H1 (cell line): ENCODE results near the gene HOXB5. TPM values are rescaled to one million over a fixed set of nuclear protein-coding genes. Genes with fewer than 3 reads are reported as not detected.

Experiments used
- CTCF ChIA-PET: fragments of 300-600 bp; sonication (Branson Sonifier 250); formaldehyde crosslinking; loops from one replicate; lab custom pipeline; 2021; ENCODE audit not compliant: partially characterized antibody; lab: Charles Lee
- POLR2A ChIA-PET: fragments of 300-600 bp; sonication (Branson Sonifier 250); formaldehyde crosslinking; loops from one replicate; lab custom pipeline; 2021; ENCODE audit warnings: inconsistent platforms; ENCODE audit not compliant: partially characterized antibody; lab: Charles Lee
- DNase-seq, 2 experiments: peaks; one replicate each; pipeline versions ENCODE4 v3.0.0 to v3.0.0-alpha.2; 2010 to 2022; ENCODE audit warnings: low spot score in 2 of 2, low read depth in 1 of 2, mixed read lengths in 1 of 2
- FAIRE-seq: peaks from 2 replicates; lab custom pipeline; 2011; peaks lifted over from hg19 to GRCh38; lab: Jason Lieb, UNC
- H2AFZ ChIP-seq: 2 replicates; pipeline ENCODE4 v1.8.1; 2012; ENCODE audit warnings: low read length, inconsistent platforms
- H2AK5ac ChIP-seq: 2 replicates; pipeline ENCODE4 v1.6.1; 2013; ENCODE audit warnings: low read depth, low read length
- H2BK120ac ChIP-seq: replicated peaks from 2 replicates; pipeline ENCODE3; 2013; ENCODE audit warnings: low read depth, low read length, inconsistent platforms
- H2BK12ac ChIP-seq: 2 replicates; pipeline ENCODE4 v1.6.1; 2013; ENCODE audit warnings: low read depth, low read length
- H2BK15ac ChIP-seq: 2 replicates; pipeline ENCODE4 v1.6.1; 2013; ENCODE audit warnings: low read length
- H2BK20ac ChIP-seq: 2 replicates; pipeline ENCODE4 v1.6.1; 2013; ENCODE audit warnings: low read length
- H2BK5ac ChIP-seq: 2 replicates; pipeline ENCODE4 v1.6.1; 2013; ENCODE audit warnings: low read depth, low read length
- H3K14ac ChIP-seq: 2 replicates; pipeline ENCODE4 v1.6.1; 2013; ENCODE audit warnings: inconsistent platforms; ENCODE audit not compliant: insufficient read length
- H3K18ac ChIP-seq: 2 replicates; pipeline ENCODE4 v1.6.1; 2013; ENCODE audit warnings: low read length; ENCODE audit errors: extremely low read depth
- H3K23ac ChIP-seq: 2 replicates; pipeline ENCODE4 v1.6.1; 2013; ENCODE audit warnings: inconsistent platforms; ENCODE audit not compliant: insufficient read length
- H3K23me2 ChIP-seq: 2 replicates; pipeline ENCODE4 v1.6.1; 2013; ENCODE audit warnings: low read depth, low read length
- H3K27ac ChIP-seq: 2 replicates; pipeline ENCODE4 v1.6.1; 2011; ENCODE audit warnings: low read depth, low read length, inconsistent platforms
- H3K27me3 ChIP-seq, 4 experiments: replicated peaks in 1 of 4; 1 replicate in 1 of 4; 2 replicates in 3 of 4; pipeline versions ENCODE4 v1.6.1 to v1.8.1; 2011 to 2013; ENCODE audit warnings: low read length in 3 of 4, mild to moderate bottlenecking in 3 of 4, inconsistent platforms in 2 of 4, mixed read lengths in 2 of 4, moderate library complexity in 1 of 4; ENCODE audit not compliant: control insufficient read depth in 3 of 4, insufficient read depth in 3 of 4; ENCODE audit errors: extremely low read depth in 1 of 4
- H3K36me3 ChIP-seq, 4 experiments: 2 replicates each; pipeline versions ENCODE4 v1.6.1 to v1.8.1; 2011 to 2013; ENCODE audit warnings: mild to moderate bottlenecking in 4 of 4, low read length in 3 of 4, moderate library complexity in 2 of 4, control low read depth in 1 of 4, inconsistent platforms in 1 of 4; ENCODE audit not compliant: insufficient read depth in 4 of 4, control insufficient read depth in 2 of 4
- H3K4ac ChIP-seq: replicated peaks from 2 replicates; pipeline ENCODE3; 2013; ENCODE audit warnings: low read length, low read depth, mixed read lengths, inconsistent platforms; ENCODE audit not compliant: insufficient read length
- H3K4me1 ChIP-seq, 4 experiments: replicated peaks in 1 of 4; 1 replicate in 1 of 4; 2 replicates in 3 of 4; pipeline versions ENCODE4 v1.6.1 to v1.8.1; 2011 to 2013; ENCODE audit warnings: low read length in 3 of 4, inconsistent platforms in 2 of 4, mixed read lengths in 1 of 4; ENCODE audit not compliant: insufficient read depth in 4 of 4, control insufficient read depth in 3 of 4
- H3K4me2 ChIP-seq, 2 experiments: 2 replicates each; pipeline versions ENCODE4 v1.6.1 to v1.8.1; 2011 to 2013; ENCODE audit warnings: low read depth in 2 of 2, low read length in 2 of 2, control low read depth in 1 of 2, inconsistent platforms in 1 of 2, mild to moderate bottlenecking in 1 of 2; ENCODE audit not compliant: insufficient read depth in 1 of 2
- H3K4me3 ChIP-seq, 4 experiments: fragments of 200-600, 300-600 bp in 1 of 4; sonication (generic), shearing (Covaris generic), sonication (Bioruptor Twin) in 1 of 4; 2 replicates each; pipeline versions ENCODE4 v1.5.1 to v1.8.1; 2011 to 2016; ENCODE audit warnings: low read length in 4 of 4, low read depth in 3 of 4, control low read depth in 2 of 4, inconsistent platforms in 2 of 4, mild to moderate bottlenecking in 2 of 4, mixed read lengths in 1 of 4, moderate library complexity in 1 of 4; ENCODE audit not compliant: insufficient read depth in 2 of 4; ENCODE audit errors: extremely low read depth in 1 of 4
- H3K56ac ChIP-seq: replicated peaks from 2 replicates; pipeline ENCODE3; 2013; ENCODE audit warnings: low read depth, mild to moderate bottlenecking, mixed read lengths, low read length, inconsistent platforms; ENCODE audit not compliant: insufficient read length
- H3K79me1 ChIP-seq: 2 replicates; pipeline ENCODE4 v1.6.1; 2013; ENCODE audit warnings: low read depth, low read length, control low read depth
- H3K79me2 ChIP-seq, 2 experiments: 2 replicates each; pipeline versions ENCODE4 v1.6.1 to v1.8.1; 2012 to 2013; ENCODE audit warnings: low read length in 2 of 2, mild to moderate bottlenecking in 2 of 2, inconsistent platforms in 1 of 2; ENCODE audit not compliant: insufficient read depth in 2 of 2, control insufficient read depth in 1 of 2
- H3K9ac ChIP-seq, 4 experiments: replicated peaks in 1 of 4; 1 replicate in 1 of 4; 2 replicates in 3 of 4; pipeline versions ENCODE4 v1.6.1 to v1.8.1; 2011 to 2013; ENCODE audit warnings: low read depth in 3 of 4, low read length in 3 of 4, control low read depth in 2 of 4, mild to moderate bottlenecking in 2 of 4, moderate library complexity in 2 of 4, inconsistent platforms in 1 of 4; ENCODE audit errors: extremely low read depth in 1 of 4
- H3K9me3 ChIP-seq, 2 experiments: 2 replicates each; pipeline versions ENCODE4 v1.6.1 to v1.8.1; 2012 to 2013; ENCODE audit warnings: mild to moderate bottlenecking in 2 of 2, moderate library complexity in 2 of 2, control low read depth in 1 of 2, inconsistent platforms in 1 of 2, low read depth in 1 of 2, low read length in 1 of 2, mixed read lengths in 1 of 2; ENCODE audit not compliant: insufficient read depth in 2 of 2
- H4K20me1 ChIP-seq, 2 experiments: replicated peaks in 1 of 2; 2 replicates each; pipeline versions ENCODE3 to v1.8.1; 2011 to 2013; ENCODE audit warnings: inconsistent platforms in 2 of 2, low read length in 2 of 2, mild to moderate bottlenecking in 1 of 2; ENCODE audit not compliant: insufficient read depth in 2 of 2, control insufficient read depth in 1 of 2
- H4K5ac ChIP-seq: 2 replicates; pipeline ENCODE4 v1.6.1; 2013; ENCODE audit warnings: low read length, low read depth, mixed read lengths, inconsistent platforms; ENCODE audit not compliant: insufficient read length
- H4K8ac ChIP-seq: 2 replicates; pipeline ENCODE4 v1.8.0; 2013; ENCODE audit warnings: mild to moderate bottlenecking, moderate library complexity, low read length, inconsistent platforms; ENCODE audit not compliant: insufficient read depth; ENCODE audit errors: extremely low read depth
- H4K91ac ChIP-seq: replicated peaks from 2 replicates; pipeline ENCODE3; 2013; ENCODE audit warnings: low read length, mixed read lengths, inconsistent platforms; ENCODE audit not compliant: insufficient read length
- EZH2 ChIP-seq: fragments of 200-600 bp; sonication (generic); IDR thresholded peaks from 2 replicates; pipeline ENCODE4 v1.7.1; 2012; ENCODE audit warnings: low read depth, mild to moderate bottlenecking, moderate library complexity, low read length, inconsistent platforms; ENCODE audit not compliant: severe bottlenecking
- POU5F1 ChIP-seq: IDR thresholded peaks from 2 replicates; pipeline ENCODE4 v1.6.1; 2011; ENCODE audit warnings: low read depth, mild to moderate bottlenecking, low read length, moderate library complexity
- RNF2 ChIP-seq: fragments of 200-900, 300-1000 bp; sonication (generic); IDR thresholded peaks from 2 replicates; pipeline ENCODE4 v1.7.1; 2016; ENCODE audit warnings: borderline replicate concordance, low read depth, mild to moderate bottlenecking, antibody characterized with exemption, low read length; ENCODE audit not compliant: poor library complexity, severe bottlenecking; ENCODE audit errors: missing control alignments
- SIN3A ChIP-seq, 2 experiments: IDR thresholded peaks in 1 of 2; conservative IDR thresholded peaks in 1 of 2; 2 replicates each; pipeline ENCODE4 v1.6.1; 2011 to 2012; ENCODE audit warnings: low read length in 2 of 2, improper control_type of control experiment in 1 of 2, low read depth in 1 of 2, mild to moderate bottlenecking in 1 of 2
- SRF ChIP-seq: IDR thresholded peaks from 2 replicates; pipeline ENCODE4 v1.6.1; 2011; ENCODE audit warnings: mild to moderate bottlenecking, low read depth, low read length, moderate library complexity
- SUZ12 ChIP-seq: fragments of 200-600 bp; sonication (generic); IDR thresholded peaks from 2 replicates; pipeline ENCODE4 v1.6.1; 2012; ENCODE audit warnings: mild to moderate bottlenecking, inconsistent platforms, low read length, moderate library complexity, mixed read lengths
- TCF12 ChIP-seq: IDR thresholded peaks from 2 replicates; pipeline ENCODE4 v1.6.1; 2011; ENCODE audit warnings: low read depth, mild to moderate bottlenecking, low read length
- WGBS, 2 experiments: shearing (Covaris generic) in 1 of 2; methylation state at CpG; one replicate each; pipeline versions ENCODE4 v1.1.6 to v1.1.7; 2013 to 2015; ENCODE audit warnings: low lambda C conversion rate in 2 of 2, mixed read lengths in 2 of 2, inconsistent platforms in 1 of 2, low coverage in 1 of 2, missing lambda C conversion rate in 1 of 2; ENCODE audit not compliant: insufficient replicate concordance in 2 of 2, insufficient coverage in 1 of 2, insufficient read length in 1 of 2; ENCODE audit errors: extremely low coverage in 1 of 2, missing lambda C conversion rate in 1 of 2; 5-methylcytosine and 5-hydroxymethylcytosine counted together
- polyA plus RNA-seq, 7 experiments: library from polyadenylated mRNA; depleted of rRNA in 3 of 7; stranded (reverse) in 5 of 7; unstranded in 2 of 7; fragments of >200 nt in 5 of 7; fragments of 200-250 nt in 2 of 7; gene quantifications; 1 replicate in 5 of 7; 2 replicates in 1 of 7; 4 replicates in 1 of 7; pipeline versions ENCODE4 v1.2.1 to v1.2.3, GENCODE V29; 2011 to 2013; ENCODE audit warnings: missing spikeins in 2 of 7, mixed read lengths in 2 of 7
- total RNA-seq: library from RNA; stranded (reverse); fragmentation: NEBNext Ultra II Directional; extraction: Animal tissue kit (Norgen Biotek cat#: 25700); gene quantifications from 2 replicates; pipeline ENCODE4 v1.2.1, GENCODE V29; 2021

Gene HOXB5
- total and polyA plus RNA-seq, 2 of the 8 experiments (the other 6 are each of a cell fraction or from before 2014, with no cell fraction given), result not detected

GRCh38 chr17:48592577-48592976 lies 1.0 kb downstream of the HOXB5 start:
- no peaks in the 10 kb centered on the region for H3K79me2 ChIP-seq
- no peaks in the 10 kb centered on the region; the same call in 1 of the 2 replicates for H3K23me2 ChIP-seq
- no peak overlapping the region for H3K14ac ChIP-seq
- no peak overlapping the region for H2AK5ac ChIP-seq
- no peak overlapping the region for H3K4me3 ChIP-seq
- ChIA-PET POLR2A (interaction anchor here (1.3 kb wide), 1 partner anchor 259 kb away, joined by 3 read pairs; no protein-coding TSS in a partner anchor), CTCF (interaction anchor here (0.6 to 7.0 kb wide), 40 partner anchors 20 to 422 kb away, joined by 3 to 53 read pairs (median 5); partner anchors contain the start of genes HOXB1 and HOXB9)
- H4K91ac ChIP-seq, result no peak overlapping the region
- no peak overlapping the region for H3K4ac ChIP-seq
- no peak overlapping the region for H2BK120ac ChIP-seq
- H3K56ac ChIP-seq, result no peak overlapping the region
- no peak overlapping the region for H3K27ac ChIP-seq
- H2BK12ac ChIP-seq, result no peak overlapping the region
- H3K23ac ChIP-seq, result no peak overlapping the region
- H4K5ac ChIP-seq, result no peak overlapping the region
- no peaks in the 10 kb centered on the region; a peak in 1 of 4 replicates for H3K9me3 ChIP-seq
- H3K9ac ChIP-seq, result no peak overlapping the region
- no peaks in the 10 kb centered on the region for H3K79me1 ChIP-seq
- no peak overlapping the region for H2AFZ ChIP-seq
- H2BK15ac ChIP-seq, result no peak overlapping the region
- peaks cover 0 to 11% (median 3%) of the 10 kb centered on the region in 4 experiments; a peak in 5 of 7 replicates for H3K4me1 ChIP-seq
- no peak overlapping the region for H3K4me2 ChIP-seq
- H2BK20ac ChIP-seq, result no peak overlapping the region
- no peak overlapping the region for H2BK5ac ChIP-seq
- no peak overlapping the region for H4K8ac ChIP-seq
- 21% methylated on average over 12 of the region's 14 CpGs; no CpG with 5 or more reads in 1 of the 2 experiments for WGBS, 2 experiments
- H3K18ac ChIP-seq, result no peak overlapping the region
- peaks cover 32 to 37% of the 10 kb centered on the region in 2 experiments for H4K20me1 ChIP-seq
- peaks cover 0 to 3% (median 0%) of the 10 kb centered on the region in 4 experiments; a peak in 1 of 8 replicates for H3K36me3 ChIP-seq
- TF ChIP-seq POU5F1, result no peak
- no peak for TF ChIP-seq TCF12
- no peak for TF ChIP-seq SRF
- peak; percentile 94 for TF ChIP-seq EZH2
- TF ChIP-seq SIN3A (conservative IDR thresholded peaks at IDR 0.05 in 1 of 2, IDR thresholded peaks at IDR 0.05 in 1 of 2; ENCODE audit: low read depth in 1 of 2, low read length in 2 of 2), result no peak
- peak; percentile 91; the same call in 1 of the 2 replicates for TF ChIP-seq SUZ12
- peak; percentile 53 for TF ChIP-seq RNF2
- TF ChIP-seq, all 59 proteins: peak for 3
- no peak for FAIRE-seq
- H3K27me3 ChIP-seq, result peaks cover 95 to 100% (median 99%) of the 10 kb centered on the region in 4 experiments
- DNase-seq, result no peak
